Ishikawa (cell line): Measurements from ENCODE around the gene BACE1.

ENCODE experiments used
- CEBPB ChIP-seq: IDR thresholded peaks from 2 replicates; pipeline ENCODE4 v1.6.1; 2012
- CREB1 ChIP-seq: IDR thresholded peaks from 2 replicates; pipeline ENCODE4 v1.6.1; 2012; ENCODE audit warnings: low read depth
- EGR1 ChIP-seq: IDR thresholded peaks from 2 replicates; pipeline ENCODE4 v1.6.1; 2012
- EP300 ChIP-seq: IDR thresholded peaks from 2 replicates; pipeline ENCODE4 v1.6.1; 2012; ENCODE audit warnings: borderline replicate concordance
- FOXM1 ChIP-seq: IDR thresholded peaks from 2 replicates; pipeline ENCODE4 v1.6.1; 2012; ENCODE audit warnings: low read depth, borderline replicate concordance
- NFIC ChIP-seq: IDR thresholded peaks from 2 replicates; pipeline ENCODE4 v1.6.1; 2012
- RAD21 ChIP-seq: IDR thresholded peaks from 2 replicates; pipeline ENCODE4 v1.6.1; 2012; ENCODE audit warnings: low read depth
- TAF1 ChIP-seq: IDR thresholded peaks from 2 replicates; pipeline ENCODE4 v1.6.1; 2012; ENCODE audit warnings: low read depth, mild to moderate bottlenecking
- TCF12 ChIP-seq: IDR thresholded peaks from 2 replicates; pipeline ENCODE4 v1.6.1; 2012; ENCODE audit warnings: low read depth
- TEAD4 ChIP-seq: IDR thresholded peaks from 2 replicates; pipeline ENCODE4 v1.6.1; 2012
- YY1 ChIP-seq: IDR thresholded peaks from 2 replicates; pipeline ENCODE4 v1.6.1; 2012; ENCODE audit warnings: low read depth
- ZBTB7A ChIP-seq: IDR thresholded peaks from 2 replicates; pipeline ENCODE4 v1.6.1; 2012; ENCODE audit warnings: low read depth
- TF ChIP-seq, protein P1 (sequence below): IDR thresholded peaks from 2 replicates; pipeline ENCODE4 v1.6.1; 2012
- TF ChIP-seq, protein P2 (sequence below): IDR thresholded peaks from 2 replicates; pipeline ENCODE4 v1.6.1; 2012
- TF ChIP-seq, protein P3 (sequence below): IDR thresholded peaks from 2 replicates; pipeline ENCODE4 v1.6.1; 2012; ENCODE audit warnings: low read depth, mild to moderate bottlenecking

BACE1 gene

DNA sequence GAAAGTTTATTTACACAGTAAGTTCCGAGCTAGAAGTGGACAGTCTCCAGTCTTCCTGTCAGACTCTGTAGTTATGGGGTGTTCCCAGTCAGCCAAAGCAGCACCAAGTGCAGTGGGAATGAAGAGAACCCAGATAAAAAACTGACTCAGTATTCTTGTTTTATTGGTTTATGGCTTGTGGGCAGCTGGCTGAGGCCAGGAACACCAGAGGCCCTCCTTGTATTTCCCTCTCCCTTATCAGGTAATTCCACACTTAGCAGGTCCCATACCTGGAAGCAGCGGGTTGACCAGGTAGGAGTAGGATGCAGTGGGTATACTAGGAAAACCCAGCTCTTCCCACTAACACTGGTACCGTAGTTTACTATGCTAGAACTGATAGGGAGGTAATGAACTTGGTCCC, 28.4 kb downstream of the BACE1 start:
- TF ChIP-seq YY1 (no peak), ZBTB7A (no peak), CEBPB (no peak), TAF1 (no peak), TCF12 (no peak), EP300 (no peak), TEAD4 (no peak), NFIC (no peak), CREB1 (no peak), FOXM1 (no peak)
- TF ChIP-seq, protein P1, sequence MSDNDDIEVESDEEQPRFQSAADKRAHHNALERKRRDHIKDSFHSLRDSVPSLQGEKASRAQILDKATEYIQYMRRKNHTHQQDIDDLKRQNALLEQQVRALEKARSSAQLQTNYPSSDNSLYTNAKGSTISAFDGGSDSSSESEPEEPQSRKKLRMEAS: no peak
- TF ChIP-seq, protein P2, sequence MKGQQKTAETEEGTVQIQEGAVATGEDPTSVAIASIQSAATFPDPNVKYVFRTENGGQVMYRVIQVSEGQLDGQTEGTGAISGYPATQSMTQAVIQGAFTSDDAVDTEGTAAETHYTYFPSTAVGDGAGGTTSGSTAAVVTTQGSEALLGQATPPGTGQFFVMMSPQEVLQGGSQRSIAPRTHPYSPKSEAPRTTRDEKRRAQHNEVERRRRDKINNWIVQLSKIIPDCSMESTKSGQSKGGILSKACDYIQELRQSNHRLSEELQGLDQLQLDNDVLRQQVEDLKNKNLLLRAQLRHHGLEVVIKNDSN: no peak
- TF ChIP-seq, protein P3, sequence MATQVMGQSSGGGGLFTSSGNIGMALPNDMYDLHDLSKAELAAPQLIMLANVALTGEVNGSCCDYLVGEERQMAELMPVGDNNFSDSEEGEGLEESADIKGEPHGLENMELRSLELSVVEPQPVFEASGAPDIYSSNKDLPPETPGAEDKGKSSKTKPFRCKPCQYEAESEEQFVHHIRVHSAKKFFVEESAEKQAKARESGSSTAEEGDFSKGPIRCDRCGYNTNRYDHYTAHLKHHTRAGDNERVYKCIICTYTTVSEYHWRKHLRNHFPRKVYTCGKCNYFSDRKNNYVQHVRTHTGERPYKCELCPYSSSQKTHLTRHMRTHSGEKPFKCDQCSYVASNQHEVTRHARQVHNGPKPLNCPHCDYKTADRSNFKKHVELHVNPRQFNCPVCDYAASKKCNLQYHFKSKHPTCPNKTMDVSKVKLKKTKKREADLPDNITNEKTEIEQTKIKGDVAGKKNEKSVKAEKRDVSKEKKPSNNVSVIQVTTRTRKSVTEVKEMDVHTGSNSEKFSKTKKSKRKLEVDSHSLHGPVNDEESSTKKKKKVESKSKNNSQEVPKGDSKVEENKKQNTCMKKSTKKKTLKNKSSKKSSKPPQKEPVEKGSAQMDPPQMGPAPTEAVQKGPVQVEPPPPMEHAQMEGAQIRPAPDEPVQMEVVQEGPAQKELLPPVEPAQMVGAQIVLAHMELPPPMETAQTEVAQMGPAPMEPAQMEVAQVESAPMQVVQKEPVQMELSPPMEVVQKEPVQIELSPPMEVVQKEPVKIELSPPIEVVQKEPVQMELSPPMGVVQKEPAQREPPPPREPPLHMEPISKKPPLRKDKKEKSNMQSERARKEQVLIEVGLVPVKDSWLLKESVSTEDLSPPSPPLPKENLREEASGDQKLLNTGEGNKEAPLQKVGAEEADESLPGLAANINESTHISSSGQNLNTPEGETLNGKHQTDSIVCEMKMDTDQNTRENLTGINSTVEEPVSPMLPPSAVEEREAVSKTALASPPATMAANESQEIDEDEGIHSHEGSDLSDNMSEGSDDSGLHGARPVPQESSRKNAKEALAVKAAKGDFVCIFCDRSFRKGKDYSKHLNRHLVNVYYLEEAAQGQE: no peak

DNA sequence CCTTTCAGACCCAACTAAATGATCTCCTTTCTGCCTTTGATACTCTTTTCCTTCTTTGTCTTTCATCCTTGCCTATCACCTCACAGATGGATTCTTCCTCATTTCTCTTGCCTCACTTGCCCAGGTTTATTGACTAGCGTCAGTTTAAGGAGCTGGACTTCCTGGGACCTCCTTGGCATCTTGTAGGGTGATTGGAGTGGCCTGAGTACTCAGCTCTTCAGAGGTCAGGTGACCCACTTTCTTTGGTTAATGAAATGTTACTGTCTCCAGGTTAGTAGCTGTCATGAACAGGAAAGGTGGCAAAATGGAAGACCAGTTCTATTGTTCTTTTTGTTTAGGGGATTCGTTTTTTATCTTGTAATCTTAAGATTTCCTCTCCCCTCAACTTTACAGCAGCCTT, 29.5 kb downstream of the BACE1 start:
- no peak for TF ChIP-seq RAD21

DNA sequence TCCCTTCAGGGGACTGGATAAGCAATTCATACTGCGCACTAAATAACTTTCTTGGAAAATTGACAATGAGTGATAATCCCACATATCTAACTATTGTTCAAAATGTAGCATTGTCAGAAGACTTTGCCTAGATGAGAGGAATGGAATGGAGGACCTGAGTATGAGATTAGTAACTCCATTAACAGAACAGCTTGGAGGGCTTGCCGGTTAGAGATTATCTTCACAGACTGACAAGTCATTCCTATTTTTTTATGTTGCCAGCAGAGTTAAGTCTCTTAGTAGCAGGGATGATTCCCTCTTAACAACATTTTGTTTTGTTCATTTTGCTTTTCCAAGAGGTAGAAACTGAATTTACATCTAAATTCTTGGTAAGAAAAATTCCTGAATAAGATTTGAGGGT, 32.0 kb downstream of the BACE1 start:
- TF ChIP-seq CEBPB: no peak
- TF ChIP-seq TEAD4: no peak
- no peak for TF ChIP-seq NFIC
- TF ChIP-seq EGR1: no peak
- TF ChIP-seq TAF1: no peak
- TF ChIP-seq, protein P3: no peak
- TF ChIP-seq TCF12: no peak
- TF ChIP-seq YY1: no peak
- TF ChIP-seq, protein P1: no peak
- no peak for TF ChIP-seq EP300
- no peak for TF ChIP-seq RAD21
- no peak for TF ChIP-seq FOXM1
- TF ChIP-seq, protein P2: no peak
- no peak for TF ChIP-seq CREB1
- no peak for TF ChIP-seq ZBTB7A

DNA sequence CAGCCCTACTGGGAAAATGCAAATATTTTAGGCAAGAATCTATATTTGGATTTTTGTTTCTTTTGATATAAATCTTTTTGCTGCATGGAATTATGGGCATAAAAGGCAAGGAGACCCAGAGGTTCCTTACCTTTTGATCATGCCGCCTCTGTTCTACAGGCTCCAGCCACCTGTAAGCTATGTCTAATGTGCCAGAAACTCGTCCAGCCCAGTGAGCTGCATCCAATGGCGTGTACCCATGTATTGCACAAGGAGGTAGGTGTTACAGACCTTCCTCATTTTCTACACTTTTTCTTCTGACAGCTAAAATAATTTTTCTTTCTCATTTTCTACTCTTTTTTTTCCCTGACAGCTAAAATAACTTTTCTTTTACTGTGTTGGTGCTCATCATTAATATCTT, 33.1 kb downstream of the BACE1 start:
- TF ChIP-seq RAD21 (no peak), EGR1 (no peak), CREB1 (no peak), TAF1 (no peak), EP300 (no peak), NFIC (no peak), TEAD4 (no peak), FOXM1 (no peak), CEBPB (no peak), YY1 (no peak), ZBTB7A (no peak)
- TF ChIP-seq, protein P1: no peak
- TF ChIP-seq, protein P3: no peak
- TF ChIP-seq, protein P2: no peak
